ENCODE results near the gene SLC47A1.

Gene SLC47A1

DNA sequence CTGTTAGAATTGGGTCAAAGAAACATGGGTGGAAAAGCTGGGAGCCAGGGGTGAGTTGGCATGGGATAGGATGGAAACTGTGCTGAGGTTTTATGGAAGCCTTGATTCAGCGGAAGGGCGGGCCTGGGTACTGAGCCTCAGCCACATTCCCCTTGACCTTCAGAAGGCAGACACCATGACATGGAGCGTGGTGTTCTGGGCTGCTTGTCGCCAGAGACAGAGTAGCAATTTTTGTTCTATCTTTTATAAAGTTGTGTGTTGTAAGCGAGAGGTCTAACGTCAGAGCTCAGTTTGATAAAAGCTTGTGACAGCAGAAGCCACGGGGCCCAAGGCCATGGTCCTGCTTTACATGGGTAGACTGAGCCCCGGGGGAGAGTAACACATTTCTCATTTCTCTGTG, 50.2 kb downstream of the SLC47A1 start:
- Histone ChIP-seq H3K9me3 (ENCODE audit: severe bottlenecking) (no peaks in the 10 kb centered on the region), H3K4me1 (ENCODE audit: insufficient read depth, poor library complexity, severe bottlenecking) (no peaks in the 10 kb centered on the region), H3K36me3 (ENCODE audit: low read depth) (no peaks in the 10 kb centered on the region), H3K27ac (ENCODE audit: poor library complexity, severe bottlenecking) (no peak overlapping the region), H3K4me3 (ENCODE audit: severe bottlenecking) (no peak overlapping the region), H3K27me3 (ENCODE audit: insufficient read depth, poor library complexity, severe bottlenecking) (peaks cover 13% of the 10 kb centered on the region)
- no peak for ATAC-seq (ENCODE audit: low read depth)
- TF ChIP-seq, protein P1, sequence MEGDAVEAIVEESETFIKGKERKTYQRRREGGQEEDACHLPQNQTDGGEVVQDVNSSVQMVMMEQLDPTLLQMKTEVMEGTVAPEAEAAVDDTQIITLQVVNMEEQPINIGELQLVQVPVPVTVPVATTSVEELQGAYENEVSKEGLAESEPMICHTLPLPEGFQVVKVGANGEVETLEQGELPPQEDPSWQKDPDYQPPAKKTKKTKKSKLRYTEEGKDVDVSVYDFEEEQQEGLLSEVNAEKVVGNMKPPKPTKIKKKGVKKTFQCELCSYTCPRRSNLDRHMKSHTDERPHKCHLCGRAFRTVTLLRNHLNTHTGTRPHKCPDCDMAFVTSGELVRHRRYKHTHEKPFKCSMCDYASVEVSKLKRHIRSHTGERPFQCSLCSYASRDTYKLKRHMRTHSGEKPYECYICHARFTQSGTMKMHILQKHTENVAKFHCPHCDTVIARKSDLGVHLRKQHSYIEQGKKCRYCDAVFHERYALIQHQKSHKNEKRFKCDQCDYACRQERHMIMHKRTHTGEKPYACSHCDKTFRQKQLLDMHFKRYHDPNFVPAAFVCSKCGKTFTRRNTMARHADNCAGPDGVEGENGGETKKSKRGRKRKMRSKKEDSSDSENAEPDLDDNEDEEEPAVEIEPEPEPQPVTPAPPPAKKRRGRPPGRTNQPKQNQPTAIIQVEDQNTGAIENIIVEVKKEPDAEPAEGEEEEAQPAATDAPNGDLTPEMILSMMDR (IDR thresholded peaks at IDR 0.05; ENCODE audit: poor library complexity, severe bottlenecking), result no peak
- no peak for DNase-seq (ENCODE audit: low spot score)

DNA sequence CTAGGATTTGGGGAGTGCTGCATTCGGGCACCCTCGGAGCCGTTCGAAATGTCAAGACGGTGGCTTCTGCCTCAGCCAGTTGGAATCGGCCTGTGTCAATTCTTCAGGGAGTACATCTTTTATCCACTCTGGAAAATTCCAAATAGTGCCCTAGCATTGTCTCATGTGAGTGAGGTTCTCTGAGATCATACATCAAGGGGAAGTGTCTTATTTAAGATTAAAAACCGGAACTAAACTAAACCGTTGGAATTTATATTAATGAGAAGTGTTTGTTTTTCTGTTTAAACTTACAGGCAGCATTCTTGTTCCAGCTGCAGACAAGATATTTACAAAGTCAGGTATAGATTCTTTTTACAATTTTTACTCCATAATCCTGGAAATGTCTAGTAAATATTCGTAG, 56.8 kb downstream of the SLC47A1 start:
- ATAC-seq (ENCODE audit: low read depth) (no peak), DNase-seq (ENCODE audit: low spot score) (no peak)
- Histone ChIP-seq H3K4me1 (ENCODE audit: insufficient read depth, poor library complexity, severe bottlenecking) (no peaks in the 10 kb centered on the region), H3K4me3 (ENCODE audit: severe bottlenecking) (no peak overlapping the region), H3K27ac (ENCODE audit: poor library complexity, severe bottlenecking) (no peak overlapping the region), H3K9me3 (ENCODE audit: severe bottlenecking) (no peaks in the 10 kb centered on the region), H3K27me3 (ENCODE audit: insufficient read depth, poor library complexity, severe bottlenecking) (no peaks in the 10 kb centered on the region), H3K36me3 (ENCODE audit: low read depth) (no peaks in the 10 kb centered on the region)
- TF ChIP-seq, protein P1 (IDR thresholded peaks at IDR 0.05; ENCODE audit: poor library complexity, severe bottlenecking), result no peak

DNA sequence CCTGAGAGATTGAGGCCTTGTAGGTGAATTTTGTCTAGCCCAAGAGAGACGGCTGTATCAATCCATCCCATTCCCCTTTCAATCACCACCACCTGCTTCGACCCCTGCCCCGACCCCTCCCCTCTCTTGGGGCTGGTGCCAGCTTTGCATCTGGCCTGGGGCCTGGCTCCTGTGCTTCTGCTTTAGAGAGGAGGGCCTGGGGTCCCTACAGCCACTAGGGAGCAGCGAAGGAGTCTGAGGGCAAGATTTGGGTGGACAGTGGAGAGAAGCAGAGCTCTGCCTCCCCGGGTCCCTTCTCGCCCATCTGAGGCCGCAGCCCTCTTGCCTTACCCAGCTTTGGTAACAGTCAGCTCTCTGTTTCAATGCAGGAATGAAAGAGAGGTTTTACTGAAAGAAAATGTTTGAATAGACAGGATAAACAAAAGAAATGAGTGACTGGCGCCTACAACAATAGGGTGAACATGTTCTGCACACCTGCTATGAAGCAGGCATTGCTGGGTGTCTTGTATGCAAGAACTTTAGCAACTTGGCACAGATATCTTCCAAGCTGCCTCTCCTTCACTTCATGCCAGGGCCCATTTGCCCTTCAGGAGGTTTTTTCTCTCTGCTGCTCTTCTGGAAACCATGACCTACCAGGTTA, 57.4 kb downstream of the SLC47A1 start:
- DNase-seq (ENCODE audit: low spot score) (no peak), ATAC-seq (ENCODE audit: low read depth) (no peak)
- TF ChIP-seq, protein P1 (IDR thresholded peaks at IDR 0.05; ENCODE audit: poor library complexity, severe bottlenecking), result no peak

DNA sequence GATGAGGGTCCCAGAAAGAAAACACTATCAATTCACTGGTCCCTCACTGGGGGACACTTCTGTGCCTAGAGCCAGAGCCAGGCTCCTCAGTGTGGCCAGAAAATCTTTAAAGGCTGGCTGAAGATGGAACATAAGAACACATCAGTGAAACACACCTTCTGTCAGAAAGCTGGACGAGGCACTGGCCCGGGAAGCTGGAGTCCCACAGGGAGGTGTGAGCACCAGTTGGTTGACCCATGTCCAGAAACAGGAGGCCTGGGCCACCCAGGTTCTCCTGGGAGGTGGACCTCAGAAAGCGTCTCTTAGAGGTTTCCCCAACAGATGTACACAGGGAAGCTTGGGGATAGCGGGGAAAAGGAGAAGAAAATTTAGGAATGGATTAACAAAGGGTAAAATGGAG, 58.7 kb downstream of the SLC47A1 start:
- Histone ChIP-seq H3K36me3 (ENCODE audit: low read depth) (no peaks in the 10 kb centered on the region), H3K27me3 (ENCODE audit: insufficient read depth, poor library complexity, severe bottlenecking) (no peaks in the 10 kb centered on the region), H3K9me3 (ENCODE audit: severe bottlenecking) (no peaks in the 10 kb centered on the region), H3K27ac (ENCODE audit: poor library complexity, severe bottlenecking) (no peak overlapping the region), H3K4me1 (ENCODE audit: insufficient read depth, poor library complexity, severe bottlenecking) (no peaks in the 10 kb centered on the region), H3K4me3 (ENCODE audit: severe bottlenecking) (no peak overlapping the region)
- no peak for DNase-seq (ENCODE audit: low spot score)
- TF ChIP-seq, protein P1 (IDR thresholded peaks at IDR 0.05; ENCODE audit: poor library complexity, severe bottlenecking), result no peak
- no peak for ATAC-seq (ENCODE audit: low read depth)

More for the DNA sequence above, 57.4 kb downstream of the SLC47A1 start:
- Histone ChIP-seq H3K27ac (ENCODE audit: poor library complexity, severe bottlenecking) (no peak overlapping the region), H3K27me3 (ENCODE audit: insufficient read depth, poor library complexity, severe bottlenecking) (no peaks in the 10 kb centered on the region), H3K4me3 (ENCODE audit: severe bottlenecking) (no peak overlapping the region), H3K9me3 (ENCODE audit: severe bottlenecking) (no peaks in the 10 kb centered on the region), H3K36me3 (ENCODE audit: low read depth) (no peaks in the 10 kb centered on the region), H3K4me1 (ENCODE audit: insufficient read depth, poor library complexity, severe bottlenecking) (no peaks in the 10 kb centered on the region)

DNA sequence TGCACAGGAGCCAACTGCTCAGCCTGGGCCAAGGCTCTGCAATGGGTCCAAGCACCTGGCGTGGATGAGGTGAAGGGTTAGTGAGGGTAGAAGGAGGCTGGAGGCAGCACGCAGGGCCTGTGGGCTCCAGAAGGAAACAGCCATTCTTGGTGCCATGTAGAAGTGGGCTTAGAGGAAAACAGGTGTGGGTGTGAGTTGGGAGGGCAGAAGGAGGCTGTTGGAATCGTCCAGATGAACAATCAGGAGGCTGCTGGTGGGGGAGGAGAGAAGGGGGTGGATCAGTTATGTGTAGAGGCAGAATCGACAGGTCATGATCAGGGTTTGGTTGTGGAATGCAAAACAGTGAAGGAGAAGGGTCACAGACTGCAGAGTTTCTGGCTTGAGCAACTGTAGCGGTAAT, 63.2 kb downstream of the SLC47A1 start:
- no peak for DNase-seq (ENCODE audit: low spot score)
- H3K4me1 ChIP-seq (ENCODE audit: insufficient read depth, poor library complexity, severe bottlenecking), result no peaks in the 10 kb centered on the region
- no peak for ATAC-seq (ENCODE audit: low read depth)
- H3K27ac ChIP-seq (ENCODE audit: poor library complexity, severe bottlenecking), result no peak overlapping the region
- TF ChIP-seq, protein P1 (IDR thresholded peaks at IDR 0.05; ENCODE audit: poor library complexity, severe bottlenecking), result no peak
- no peaks in the 10 kb centered on the region for H3K27me3 ChIP-seq (ENCODE audit: insufficient read depth, poor library complexity, severe bottlenecking)
- H3K36me3 ChIP-seq (ENCODE audit: low read depth), result no peaks in the 10 kb centered on the region
- no peak overlapping the region for H3K4me3 ChIP-seq (ENCODE audit: severe bottlenecking)
- H3K9me3 ChIP-seq (ENCODE audit: severe bottlenecking), result no peaks in the 10 kb centered on the region

Data from RWPE2 (cell line).